Lower lobe of right lung (tissue), 2 donors: ENCODE measurements around the gene IGFBP6. TPM values are rescaled to one million over a fixed set of nuclear protein-coding genes. Genes with fewer than 3 reads are reported as not detected.
A peak's percentile ranks its signal among the peaks of the same experiment; 100 is the strongest.

Experiments used
- ATAC-seq, 2 donors: fragments of 200-7000 bp; cut with Tn5 transposase; one replicate each; pipeline ENCODE4 v1.9.1; 2020 to 2022; ENCODE audit warnings: mild to moderate bottlenecking in 2 of 2, moderate library complexity in 2 of 2
- DNase-seq: peaks from one replicate; pipeline ENCODE4 v3.0.0-alpha.2; 2020
- H3K27ac ChIP-seq: fragments of 200-600 bp; one replicate; pipeline ENCODE4 v1.8.0; 2022
- H3K27me3 ChIP-seq: fragments of 200-600 bp; one replicate; pipeline ENCODE4 v1.8.0; 2022; ENCODE audit warnings: low read depth
- H3K36me3 ChIP-seq: fragments of 200-600 bp; one replicate; pipeline ENCODE4 v1.8.0; 2022; ENCODE audit warnings: mild to moderate bottlenecking
- H3K4me1 ChIP-seq: fragments of 200-600 bp; one replicate; pipeline ENCODE4 v1.8.0; 2022
- H3K4me3 ChIP-seq: fragments of 200-600 bp; one replicate; pipeline ENCODE4 v1.8.0; 2022; ENCODE audit warnings: mild to moderate bottlenecking
- H3K9me3 ChIP-seq: fragments of 200-600 bp; one replicate; pipeline ENCODE4 v1.8.0; 2022
- intact Hi-C: fragments of 100-400 bp; cut with DNase I; formaldehyde crosslinking; loops from one replicate; pipeline ENCODE4 v1.11.0; 2022
- total RNA-seq: library from RNA; stranded (reverse); fragmentation: NEBNext Ultra II Directional; extraction: Animal tissue kit (Norgen Biotek cat#: 25700); gene quantifications from one replicate; pipeline ENCODE4 v1.2.1, GENCODE V29; 2021
- TF ChIP-seq, protein P1 (sequence below): fragments of 200-600 bp; IDR thresholded peaks from one replicate; pipeline ENCODE4 v1.8.0; 2022; ENCODE audit warnings: antibody characterized with exemption, mild to moderate bottlenecking
- donor health status: DM: no; HTN: yes; CAD: no; lungs with severe emphysema.

The IGFBP6 gene
- total RNA-seq, 1 donor from 2014 or later, result 58.5 TPM

DNA sequence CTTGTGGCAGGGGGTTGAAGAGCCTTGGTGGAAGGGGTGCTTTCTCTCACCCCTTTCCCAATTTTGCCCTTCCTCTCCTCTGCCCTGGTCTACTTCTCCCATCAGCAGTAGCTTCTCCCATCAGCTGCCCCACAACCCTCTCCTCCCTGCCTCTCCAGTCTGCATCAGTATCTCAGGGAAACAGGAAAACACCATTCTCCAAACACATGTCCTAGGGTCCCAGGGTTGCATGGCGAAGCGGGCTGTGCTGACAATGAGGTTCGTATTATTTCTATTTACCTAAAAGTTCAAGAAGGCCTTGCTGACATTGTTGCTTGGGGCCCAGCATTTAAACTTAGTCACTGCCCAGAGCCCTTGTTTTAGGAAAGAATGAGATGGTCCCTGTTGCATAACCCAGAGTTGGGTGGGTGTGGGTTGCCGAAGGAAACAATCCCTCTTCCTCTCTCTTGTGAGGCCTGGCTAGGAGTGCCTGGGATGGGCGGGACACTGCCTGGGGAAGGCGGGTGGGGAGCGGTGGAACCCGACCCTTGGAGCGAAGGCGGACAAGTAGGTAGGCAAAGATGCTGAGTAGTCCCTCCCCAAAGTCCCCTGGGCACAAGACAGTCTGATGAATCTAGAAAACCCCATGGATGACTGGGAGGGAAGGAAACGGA, 1.3 kb upstream of the IGFBP6 start:
- ATAC-seq (peak in 1 of 2 donors; percentile 22), DNase-seq (no peak)
- H3K4me1 ChIP-seq, result peaks cover 35% of the 10 kb centered on the region
- no peaks in the 10 kb centered on the region for H3K27me3 ChIP-seq
- intact Hi-C loops, result no loop called here
- H3K27ac ChIP-seq, result peak overlapping the region; percentile 78
- peak overlapping the region; percentile 62 for H3K4me3 ChIP-seq
- H3K9me3 ChIP-seq, result no peaks in the 10 kb centered on the region
- H3K36me3 ChIP-seq, result no peaks in the 10 kb centered on the region
- TF ChIP-seq, protein P1, sequence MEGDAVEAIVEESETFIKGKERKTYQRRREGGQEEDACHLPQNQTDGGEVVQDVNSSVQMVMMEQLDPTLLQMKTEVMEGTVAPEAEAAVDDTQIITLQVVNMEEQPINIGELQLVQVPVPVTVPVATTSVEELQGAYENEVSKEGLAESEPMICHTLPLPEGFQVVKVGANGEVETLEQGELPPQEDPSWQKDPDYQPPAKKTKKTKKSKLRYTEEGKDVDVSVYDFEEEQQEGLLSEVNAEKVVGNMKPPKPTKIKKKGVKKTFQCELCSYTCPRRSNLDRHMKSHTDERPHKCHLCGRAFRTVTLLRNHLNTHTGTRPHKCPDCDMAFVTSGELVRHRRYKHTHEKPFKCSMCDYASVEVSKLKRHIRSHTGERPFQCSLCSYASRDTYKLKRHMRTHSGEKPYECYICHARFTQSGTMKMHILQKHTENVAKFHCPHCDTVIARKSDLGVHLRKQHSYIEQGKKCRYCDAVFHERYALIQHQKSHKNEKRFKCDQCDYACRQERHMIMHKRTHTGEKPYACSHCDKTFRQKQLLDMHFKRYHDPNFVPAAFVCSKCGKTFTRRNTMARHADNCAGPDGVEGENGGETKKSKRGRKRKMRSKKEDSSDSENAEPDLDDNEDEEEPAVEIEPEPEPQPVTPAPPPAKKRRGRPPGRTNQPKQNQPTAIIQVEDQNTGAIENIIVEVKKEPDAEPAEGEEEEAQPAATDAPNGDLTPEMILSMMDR, result no peak

DNA sequence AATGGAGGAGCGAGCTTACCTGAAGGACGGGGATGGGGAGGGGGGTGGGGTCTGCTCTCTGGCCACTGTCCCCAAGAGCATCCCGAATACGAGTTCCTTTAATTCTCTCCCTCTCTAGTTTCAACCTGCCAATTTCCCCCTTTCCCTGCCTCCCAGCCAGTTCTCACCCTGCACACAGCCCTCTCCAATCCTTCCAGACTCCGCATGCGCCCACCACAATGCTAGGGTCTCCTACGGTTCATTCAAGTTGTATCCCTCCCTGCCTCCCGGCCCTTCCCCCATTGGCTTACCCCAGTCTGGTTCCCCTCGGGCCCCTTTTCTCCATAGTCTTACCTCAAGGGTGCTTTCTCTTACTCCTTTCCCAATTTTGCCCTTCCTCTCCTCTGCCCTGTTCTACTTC, 708 bp upstream of the IGFBP6 start:
- no peak for ATAC-seq
- H3K27ac ChIP-seq, result peak overlapping the region; percentile 78
- H3K36me3 ChIP-seq, result no peaks in the 10 kb centered on the region
- peaks cover 35% of the 10 kb centered on the region for H3K4me1 ChIP-seq
- H3K27me3 ChIP-seq, result no peaks in the 10 kb centered on the region
- no peak for DNase-seq
- no peaks in the 10 kb centered on the region for H3K9me3 ChIP-seq
- intact Hi-C loops, result no loop called here
- peak overlapping the region; percentile 62 for H3K4me3 ChIP-seq
- TF ChIP-seq, protein P1, result no peak

DNA sequence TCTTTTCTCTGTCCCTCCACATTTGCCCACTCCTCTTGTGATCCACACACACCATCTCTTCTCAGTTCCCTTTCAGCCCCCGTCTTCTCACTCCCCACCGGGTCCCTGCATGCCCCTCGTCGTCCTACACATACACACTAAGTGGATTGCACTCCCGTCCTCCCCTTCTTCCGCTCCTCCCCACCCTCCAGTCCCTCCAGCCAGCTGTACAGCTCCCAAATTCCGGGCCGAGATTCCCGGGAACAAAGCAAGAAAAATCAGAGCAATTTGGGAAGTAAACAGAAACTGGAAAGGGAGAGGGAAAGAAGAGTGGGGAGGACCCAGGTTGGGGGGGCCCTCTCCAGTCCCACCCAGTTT, 282 bp upstream of the IGFBP6 start:
- no peaks in the 10 kb centered on the region for H3K9me3 ChIP-seq
- ATAC-seq (peak; percentile 15 to 31), DNase-seq (no peak)
- no peaks in the 10 kb centered on the region for H3K36me3 ChIP-seq
- H3K4me3 ChIP-seq, result peak overlapping the region; percentile 62
- no peaks in the 10 kb centered on the region for H3K27me3 ChIP-seq
- TF ChIP-seq, protein P1, result no peak
- peaks cover 35% of the 10 kb centered on the region for H3K4me1 ChIP-seq
- intact Hi-C loops, result no loop called here
- peak overlapping the region; percentile 78 for H3K27ac ChIP-seq

DNA sequence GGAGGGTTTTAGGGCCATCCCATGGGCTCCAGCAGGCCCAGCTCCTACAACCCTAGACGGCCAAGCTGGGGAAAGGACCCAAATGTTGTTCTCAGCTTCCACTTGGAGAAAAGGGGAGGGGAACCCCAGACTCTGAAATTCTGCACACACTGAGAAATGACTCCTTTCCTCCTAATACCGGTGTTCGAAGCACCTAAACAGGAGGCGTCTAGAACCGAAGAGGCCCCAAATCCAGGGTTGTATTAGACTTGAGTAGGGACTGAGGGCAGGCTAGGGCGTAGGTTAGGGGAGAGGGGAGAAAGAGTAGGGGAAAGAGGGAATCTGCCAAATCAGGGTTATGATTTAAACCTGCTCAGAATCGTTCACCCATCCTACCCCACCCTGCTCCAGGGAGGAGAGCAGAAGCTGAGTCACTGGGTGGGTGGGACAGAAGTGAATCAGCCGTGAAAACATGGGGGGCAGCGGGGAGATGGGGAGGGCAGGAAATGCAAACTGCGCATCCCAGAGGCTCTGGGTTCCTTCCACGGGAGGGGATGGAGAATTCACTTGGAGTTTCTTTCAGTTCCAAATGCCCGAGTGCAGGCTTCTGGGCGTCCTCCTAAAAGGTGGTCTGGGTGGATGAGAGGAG, 1.0 kb downstream of the IGFBP6 start:
- no peak for DNase-seq
- H3K4me3 ChIP-seq, result peak overlapping the region; percentile 62

DNA sequence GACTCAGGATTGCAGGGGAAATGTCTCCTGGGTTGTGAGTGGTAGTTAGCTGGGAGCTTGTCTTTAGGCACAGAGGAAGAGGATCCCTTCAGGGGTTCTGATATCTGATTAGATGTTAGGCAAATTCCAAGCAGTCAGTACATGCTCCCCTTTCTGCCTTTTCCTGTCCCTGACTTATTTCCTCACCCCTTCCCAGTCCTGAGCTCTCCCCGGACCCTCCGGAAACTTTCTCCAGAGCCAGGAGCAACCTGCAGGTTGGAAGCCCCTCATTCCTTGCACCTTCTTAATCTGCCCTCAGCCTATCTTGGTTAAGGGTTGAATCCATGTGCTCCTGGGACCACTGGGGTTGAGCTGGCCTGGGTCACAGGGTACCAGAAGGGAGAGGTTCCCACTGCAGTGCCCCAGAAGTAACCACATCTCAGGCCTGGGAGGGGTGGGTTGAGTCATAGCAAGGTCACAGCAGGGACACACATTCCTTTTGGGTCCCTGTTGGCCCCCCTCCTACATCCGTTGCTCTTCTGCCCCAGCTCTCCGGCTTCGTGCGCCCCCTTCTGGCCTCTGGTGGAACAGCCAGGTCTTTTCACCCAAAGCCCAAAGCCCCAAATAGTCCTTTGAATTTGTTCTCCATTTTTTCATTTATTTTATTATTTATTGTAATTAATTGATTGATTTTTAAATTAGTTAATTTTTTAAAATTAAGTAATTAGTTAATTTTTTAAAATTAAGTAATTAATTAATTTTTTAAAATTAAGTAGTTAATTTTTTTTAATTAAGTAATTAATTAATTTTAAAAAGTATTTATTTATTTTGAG, 1.8 kb downstream of the IGFBP6 start:
- H3K9me3 ChIP-seq, result no peaks in the 10 kb centered on the region
- peak; percentile 79 to 83 for ATAC-seq
- H3K27ac ChIP-seq, result peak overlapping the region; percentile 78
- peaks cover 45% of the 10 kb centered on the region for H3K4me1 ChIP-seq
- H3K27me3 ChIP-seq, result no peaks in the 10 kb centered on the region
- H3K4me3 ChIP-seq, result peak overlapping the region; percentile 62
- intact Hi-C loops, result no loop called here
- TF ChIP-seq, protein P1, result peak; percentile 98
- H3K36me3 ChIP-seq, result no peaks in the 10 kb centered on the region
- DNase-seq, result peak; percentile 91

More for the DNA sequence above, 1.0 kb downstream of the IGFBP6 start:
- Histone ChIP-seq H3K9me3 (no peaks in the 10 kb centered on the region), H3K27me3 (no peaks in the 10 kb centered on the region), H3K27ac (peak overlapping the region; percentile 78), H3K4me1 (peaks cover 45% of the 10 kb centered on the region), H3K36me3 (no peaks in the 10 kb centered on the region)
- ATAC-seq, result peak in 1 of 2 donors; percentile 8
- intact Hi-C loops, result no loop called here
- TF ChIP-seq, protein P1, result no peak
